Measurements from ENCODE around the gene TNFAIP6. TPM values are rescaled to one million over a fixed set of nuclear protein-coding genes. Genes with fewer than 3 reads are reported as not detected.

The TNFAIP6 gene
- total and polyA plus RNA-seq, 7 donors = 0.26 to 1.7 (median 1.1) TPM

DNA sequence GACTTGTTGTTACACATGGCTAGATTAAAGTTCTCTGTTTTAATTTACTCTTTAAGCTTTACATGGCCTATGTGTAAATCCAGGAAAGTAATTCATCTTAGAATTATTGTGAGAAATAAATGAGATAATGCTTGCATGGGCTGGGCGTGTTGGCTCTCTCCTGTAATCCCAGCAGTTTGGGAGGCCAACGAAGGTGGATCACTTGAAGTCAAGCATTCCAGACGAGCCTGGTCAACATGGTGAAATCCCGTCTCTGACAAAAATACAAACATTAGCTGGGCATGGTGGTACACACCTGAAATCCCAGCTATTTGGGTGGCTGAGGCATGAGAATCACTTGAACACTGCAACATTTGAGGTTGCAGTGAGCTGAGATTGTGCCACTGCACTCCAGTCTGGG lies 48.0 kb downstream of the TNFAIP6 start:
- no peaks in the 10 kb centered on the region for H3K27me3 ChIP-seq (ENCODE audit: insufficient read depth in 3 of 3, low read length in 2 of 3)
- H3K36me3 ChIP-seq (ENCODE audit: insufficient read depth in 1 of 2, low read depth in 1 of 2) = no peaks in the 10 kb centered on the region
- H3K9me3 ChIP-seq = no peaks in the 10 kb centered on the region
- no peak overlapping the region for H3K4me3 ChIP-seq
- no peak for ATAC-seq
- no peak overlapping the region for H3K27ac ChIP-seq
- intact Hi-C loops (cut with DNase I) = loop anchor here in 1 of 2 donors (5.0 kb wide), 1 partner anchor 143 kb away; the partner anchor contains the start of gene RBM43
- H3K4me1 ChIP-seq = no peaks in the 10 kb centered on the region
- 80 to 83% (median 82%) methylated on average over 4 of the region's 4 CpGs for WGBS, 3 donors
- TF ChIP-seq, protein P1, sequence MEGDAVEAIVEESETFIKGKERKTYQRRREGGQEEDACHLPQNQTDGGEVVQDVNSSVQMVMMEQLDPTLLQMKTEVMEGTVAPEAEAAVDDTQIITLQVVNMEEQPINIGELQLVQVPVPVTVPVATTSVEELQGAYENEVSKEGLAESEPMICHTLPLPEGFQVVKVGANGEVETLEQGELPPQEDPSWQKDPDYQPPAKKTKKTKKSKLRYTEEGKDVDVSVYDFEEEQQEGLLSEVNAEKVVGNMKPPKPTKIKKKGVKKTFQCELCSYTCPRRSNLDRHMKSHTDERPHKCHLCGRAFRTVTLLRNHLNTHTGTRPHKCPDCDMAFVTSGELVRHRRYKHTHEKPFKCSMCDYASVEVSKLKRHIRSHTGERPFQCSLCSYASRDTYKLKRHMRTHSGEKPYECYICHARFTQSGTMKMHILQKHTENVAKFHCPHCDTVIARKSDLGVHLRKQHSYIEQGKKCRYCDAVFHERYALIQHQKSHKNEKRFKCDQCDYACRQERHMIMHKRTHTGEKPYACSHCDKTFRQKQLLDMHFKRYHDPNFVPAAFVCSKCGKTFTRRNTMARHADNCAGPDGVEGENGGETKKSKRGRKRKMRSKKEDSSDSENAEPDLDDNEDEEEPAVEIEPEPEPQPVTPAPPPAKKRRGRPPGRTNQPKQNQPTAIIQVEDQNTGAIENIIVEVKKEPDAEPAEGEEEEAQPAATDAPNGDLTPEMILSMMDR (IDR thresholded peaks at IDR 0.05) = no peak
- no peak for DNase-seq

- H3K36me3 ChIP-seq (ENCODE audit: insufficient read depth in 1 of 2, low read depth in 1 of 2) = peaks cover 0 to 10% of the 10 kb centered on the region in 2 donors
- H3K27me3 ChIP-seq (ENCODE audit: insufficient read depth in 3 of 3, low read length in 2 of 3) = no peaks in the 10 kb centered on the region
- intact Hi-C loops (cut with DNase I) = loop anchor here in 1 of 2 donors (5.0 kb wide), 1 partner anchor 145 kb away; the partner anchor contains the start of gene RBM43
- no peak for ATAC-seq
- H3K27ac ChIP-seq = no peak overlapping the region
- DNase-seq = no peak
- H3K4me3 ChIP-seq = no peak overlapping the region
- TF ChIP-seq, protein P1 (IDR thresholded peaks at IDR 0.05) = no peak
- H3K4me1 ChIP-seq = no peaks in the 10 kb centered on the region
- no peaks in the 10 kb centered on the region for H3K9me3 ChIP-seq
Observed at GRCh38 chr2:151407281-151407680, 49.9 kb downstream of the TNFAIP6 start.

DNA sequence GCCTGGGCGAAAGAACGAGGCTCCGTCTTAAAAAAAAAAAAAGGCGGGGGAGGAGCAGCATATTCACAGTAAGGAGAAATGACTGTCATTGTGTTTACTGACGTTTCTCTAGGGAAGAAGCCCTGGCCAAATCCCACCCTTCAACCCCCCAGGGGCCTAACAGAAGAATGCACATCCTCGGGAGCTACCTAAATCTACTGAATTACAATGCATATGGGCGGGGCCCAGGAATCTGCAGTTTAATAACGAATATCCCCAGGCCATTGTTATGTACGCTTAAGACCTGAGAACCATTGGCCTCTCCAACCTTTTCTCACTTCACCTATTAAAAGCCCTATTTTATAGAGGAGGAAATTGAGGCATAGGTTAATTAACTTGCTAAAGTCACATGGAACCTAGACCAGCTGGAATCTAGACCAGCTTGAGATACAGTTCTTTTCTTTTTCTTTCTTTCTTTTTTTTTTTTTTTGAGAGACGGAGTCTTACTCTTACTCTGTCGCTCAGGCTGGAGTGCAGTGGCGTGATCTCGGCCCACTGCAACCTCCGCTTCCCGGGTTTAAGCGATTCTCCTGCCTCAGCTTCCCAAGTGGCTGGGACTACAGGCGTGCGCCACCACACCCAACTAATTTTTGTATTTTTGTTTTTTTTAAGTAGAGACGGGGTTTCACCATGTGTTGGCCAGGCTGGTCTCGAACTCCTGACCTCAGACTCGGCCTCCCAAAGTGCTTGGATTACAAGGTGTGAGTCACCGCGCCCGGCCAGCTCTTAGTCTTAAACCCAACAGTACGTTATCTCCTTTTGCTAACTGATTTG lies 51.6 kb downstream of the TNFAIP6 start:
- intact Hi-C loops (cut with DNase I) = loop anchor here in 1 of 2 donors (5.0 kb wide), 1 partner anchor 147 kb away; the partner anchor contains the start of gene RBM43
- H3K27ac ChIP-seq = peak overlapping the region; percentile 92
- H3K4me3 ChIP-seq = peak overlapping the region; percentile 89

DNA sequence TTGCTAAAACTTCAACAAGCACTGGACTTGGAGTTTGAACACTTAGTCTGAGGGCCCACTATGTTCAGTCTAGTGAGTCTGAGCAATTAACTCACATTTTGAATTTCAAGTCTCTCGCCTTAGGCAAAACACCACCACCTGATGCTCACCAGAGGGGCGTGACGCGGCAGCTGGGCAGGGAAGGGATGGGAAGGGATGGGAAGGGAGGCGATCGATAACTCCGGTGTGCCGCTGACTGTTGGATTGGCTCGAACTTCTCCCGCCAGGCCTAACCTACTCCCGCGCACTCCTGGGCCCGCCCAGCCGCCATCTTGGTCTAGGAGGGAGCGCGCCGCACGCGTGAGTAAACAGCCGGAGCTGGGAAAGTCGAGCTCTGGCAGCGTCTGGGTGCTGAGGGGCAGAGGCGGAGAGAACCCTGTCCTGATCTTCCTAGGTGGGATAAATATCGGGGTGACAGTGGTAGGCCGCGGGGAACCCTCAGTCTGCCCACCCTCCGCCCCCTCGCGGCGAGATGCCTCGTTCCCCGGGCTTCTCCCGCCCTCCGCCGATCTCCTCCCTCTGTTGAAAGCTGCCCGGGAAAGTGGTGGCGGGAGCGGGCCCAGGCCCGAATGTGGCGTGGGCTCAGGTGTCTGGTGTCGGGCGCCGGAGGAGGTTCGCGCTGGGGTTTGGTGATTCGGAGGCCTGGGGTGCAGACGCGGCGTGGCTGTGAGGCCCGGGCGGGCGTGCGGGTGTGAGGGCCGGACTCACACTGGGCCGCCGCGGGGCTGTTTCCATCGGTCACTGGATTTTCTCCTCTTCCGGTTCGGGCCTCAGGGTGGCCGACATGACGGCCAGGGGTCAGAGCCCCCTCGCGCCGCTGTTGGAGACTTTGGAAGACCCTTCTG lies 52.5 kb downstream of the TNFAIP6 start, which contains the start of gene RIF1:
Gene RIF1 (plus strand): TSS at position 302 of the 884 bp plus-strand sequence. CDS start 522 bp downstream, at position 824.
- WGBS, 3 donors = 0 to 1% (median 1%) methylated on average over 53 to 65 of the region's 65 CpGs
- peak within 1 kb of the TSS; percentile 89 for H3K4me3 ChIP-seq

More for the DNA sequence above, 51.6 kb downstream of the TNFAIP6 start:
- ATAC-seq (no peak), DNase-seq (no peak)
- no peaks in the 10 kb centered on the region for H3K4me1 ChIP-seq
- H3K36me3 ChIP-seq (ENCODE audit: insufficient read depth in 1 of 2, low read depth in 1 of 2) = peaks cover 0 to 27% of the 10 kb centered on the region in 2 donors
- 85 to 87% (median 86%) methylated on average over 25 of the region's 25 CpGs for WGBS, 3 donors
- no peaks in the 10 kb centered on the region for H3K27me3 ChIP-seq (ENCODE audit: insufficient read depth in 3 of 3, low read length in 2 of 3)
- H3K9me3 ChIP-seq = no peaks in the 10 kb centered on the region
- TF ChIP-seq, protein P1 (IDR thresholded peaks at IDR 0.05) = no peak

More for the DNA sequence above, 52.5 kb downstream of the TNFAIP6 start, which contains the start of gene RIF1:
- ATAC-seq (peak; percentile 94 to 98 (median 98)), DNase-seq (peak; percentile 90 to 94)
- intact Hi-C loops (cut with DNase I) = loop anchor here in 1 of 2 donors (5.0 kb wide), 1 partner anchor 148 kb away; the partner anchor contains the start of gene RBM43
- Histone ChIP-seq H3K4me1 (no peaks in the 10 kb centered on the region), H3K27ac (peak within 1 kb of the TSS; percentile 92), H3K36me3 (ENCODE audit: insufficient read depth in 1 of 2, low read depth in 1 of 2) (peaks cover 0 to 36% of the 10 kb centered on the region in 2 donors), H3K27me3 (ENCODE audit: insufficient read depth in 3 of 3, low read length in 2 of 3) (no peaks in the 10 kb centered on the region), H3K9me3 (no peaks in the 10 kb centered on the region)
- TF ChIP-seq, protein P1 (IDR thresholded peaks at IDR 0.05) = peak; percentile 70

Data from psoas muscle (tissue), 8 donors.